ENCODE results near the gene CPLX3. TPM values are rescaled to one million over a fixed set of nuclear protein-coding genes. Genes with fewer than 3 reads are reported as not detected.

Gene CPLX3
- polyA plus RNA-seq, 4 donors, result 1.1 TPM; not detected in 3

DNA sequence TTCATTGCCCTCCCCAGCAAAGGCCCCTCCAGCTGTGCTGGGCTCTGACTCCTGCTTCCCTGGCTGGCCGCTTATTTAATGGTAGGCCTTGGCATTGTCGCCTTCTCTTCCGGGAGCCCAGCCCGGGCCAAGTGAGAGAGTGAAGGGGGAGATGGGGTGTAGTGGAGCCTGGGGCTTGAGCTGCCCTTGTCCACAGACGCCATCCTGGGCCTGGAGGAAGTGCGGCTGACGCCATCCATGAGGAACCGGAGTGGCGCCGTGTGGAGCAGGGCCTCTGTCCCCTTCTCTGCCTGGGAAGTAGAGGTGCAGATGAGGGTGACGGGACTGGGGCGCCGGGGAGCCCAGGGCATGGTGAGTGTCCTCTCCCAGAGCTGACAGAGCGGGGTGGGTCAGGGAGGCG is 10.5 kb upstream of the CPLX3 start:
- Histone ChIP-seq H3K4me1 (ENCODE audit: control insufficient read depth in 3 of 3, insufficient read depth in 2 of 3, low read depth in 1 of 3, low read length in 2 of 3) (peaks cover 0 to 10% (median 3%) of the 10 kb centered on the region in 3 donors), H3K36me3 (ENCODE audit: control insufficient read depth in 3 of 3, insufficient read depth in 2 of 3, low read depth in 1 of 3, low read length in 3 of 3) (no peaks in the 10 kb centered on the region), H3K27ac (ENCODE audit: low read depth in 1 of 3, low read length in 2 of 3) (no peak overlapping the region), H3K9me3 (ENCODE audit: control insufficient read depth in 2 of 2, insufficient read depth in 1 of 2, low read depth in 1 of 2, low read length in 1 of 2) (no peaks in the 10 kb centered on the region), H3K27me3 (ENCODE audit: control insufficient read depth in 3 of 3, insufficient read depth in 3 of 3, low read length in 3 of 3) (no peaks in the 10 kb centered on the region), H3K4me3 (ENCODE audit: low read depth in 1 of 3, low read length in 3 of 3) (no peak overlapping the region)
- 88 to 91% (median 90%) methylated on average over 13 to 15 of the region's 15 CpGs for WGBS, 3 donors
- DNase-seq, result no peak
- no peak for FAIRE-seq

DNA sequence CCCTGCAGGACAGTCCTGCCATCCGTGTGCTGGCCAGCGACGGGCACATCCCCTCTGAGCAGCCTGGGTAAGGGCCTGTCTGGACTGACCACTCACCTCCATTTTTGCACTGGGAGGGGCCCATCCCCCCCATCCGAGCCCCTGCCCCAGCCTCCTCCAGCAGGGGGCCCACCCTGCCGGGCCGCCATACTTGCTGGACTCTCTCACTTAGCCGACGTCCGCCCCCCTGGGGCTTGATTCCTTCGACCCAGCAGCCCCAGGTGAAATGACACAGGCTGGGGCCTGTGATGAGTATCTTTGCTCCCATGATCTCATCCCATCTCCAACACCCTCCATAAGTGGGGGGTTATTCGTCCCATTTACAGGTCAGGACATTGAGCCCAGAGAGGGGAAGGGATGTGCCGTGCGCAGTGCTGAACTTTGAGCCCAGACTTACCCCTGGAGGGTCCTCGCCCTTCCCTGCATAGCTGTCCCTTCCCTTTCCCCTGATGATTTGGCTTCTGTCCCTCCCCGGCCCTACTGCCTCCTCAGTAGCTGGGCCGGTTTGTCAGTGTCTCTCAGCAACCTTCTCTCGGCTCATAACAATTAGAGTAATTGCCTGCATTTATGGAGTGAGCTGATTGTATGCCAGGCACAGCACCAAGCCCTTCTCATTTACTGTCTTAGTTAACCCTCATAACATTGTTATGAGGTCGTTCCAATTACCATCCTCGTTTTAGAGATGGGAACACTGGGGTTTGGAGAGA is 9.6 kb upstream of the CPLX3 start:
- no peaks in the 10 kb centered on the region for H3K27me3 ChIP-seq (ENCODE audit: control insufficient read depth in 3 of 3, insufficient read depth in 3 of 3, low read length in 3 of 3)
- H3K4me1 ChIP-seq (ENCODE audit: control insufficient read depth in 3 of 3, insufficient read depth in 2 of 3, low read depth in 1 of 3, low read length in 2 of 3), result peaks cover 0 to 10% (median 3%) of the 10 kb centered on the region in 3 donors
- peak overlapping the region in 2 of 3 donors; percentile 25 to 50 for H3K27ac ChIP-seq (ENCODE audit: low read depth in 1 of 3, low read length in 2 of 3)
- WGBS, 3 donors, result 39 to 52% (median 52%) methylated on average over 19 of the region's 19 CpGs
- DNase-seq (no peak), FAIRE-seq (no peak)
- no peaks in the 10 kb centered on the region for H3K36me3 ChIP-seq (ENCODE audit: control insufficient read depth in 3 of 3, insufficient read depth in 2 of 3, low read depth in 1 of 3, low read length in 3 of 3)
- H3K4me3 ChIP-seq (ENCODE audit: low read depth in 1 of 3, low read length in 3 of 3), result no peak overlapping the region
- H3K9me3 ChIP-seq (ENCODE audit: control insufficient read depth in 2 of 2, insufficient read depth in 1 of 2, low read depth in 1 of 2, low read length in 1 of 2), result no peaks in the 10 kb centered on the region

DNA sequence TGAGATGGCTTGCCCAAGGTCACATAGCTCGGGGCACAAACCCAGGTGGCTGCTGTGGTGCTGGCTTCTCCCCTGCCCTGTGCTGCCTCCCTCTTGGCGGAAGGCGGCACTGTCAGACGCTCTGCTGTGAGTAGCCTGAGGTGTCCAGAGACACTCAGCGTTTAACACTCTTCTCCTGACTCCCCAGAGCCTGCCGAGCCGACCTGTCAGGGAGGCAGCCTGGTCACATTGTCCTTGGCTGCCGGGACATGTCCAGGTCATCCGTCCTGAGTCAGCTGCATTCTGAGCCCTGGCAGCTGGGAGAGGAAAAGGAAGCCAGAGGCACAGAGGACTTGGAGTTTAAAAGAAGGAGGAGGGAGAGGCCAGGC is 9.1 kb upstream of the CPLX3 start:
- H3K4me1 ChIP-seq (ENCODE audit: control insufficient read depth in 3 of 3, insufficient read depth in 2 of 3, low read depth in 1 of 3, low read length in 2 of 3), result peaks cover 0 to 10% (median 3%) of the 10 kb centered on the region in 3 donors
- FAIRE-seq (no peak), DNase-seq (peak; percentile 56 to 70)
- peak overlapping the region in 2 of 3 donors; percentile 25 to 50 for H3K27ac ChIP-seq (ENCODE audit: low read depth in 1 of 3, low read length in 2 of 3)
- no peaks in the 10 kb centered on the region for H3K27me3 ChIP-seq (ENCODE audit: control insufficient read depth in 3 of 3, insufficient read depth in 3 of 3, low read length in 3 of 3)
- no peak overlapping the region for H3K4me3 ChIP-seq (ENCODE audit: low read depth in 1 of 3, low read length in 3 of 3)
- WGBS, 3 donors, result 8 to 33% (median 19%) methylated on average over 9 of the region's 9 CpGs
- H3K36me3 ChIP-seq (ENCODE audit: control insufficient read depth in 3 of 3, insufficient read depth in 2 of 3, low read depth in 1 of 3, low read length in 3 of 3), result no peaks in the 10 kb centered on the region
- no peaks in the 10 kb centered on the region for H3K9me3 ChIP-seq (ENCODE audit: control insufficient read depth in 2 of 2, insufficient read depth in 1 of 2, low read depth in 1 of 2, low read length in 1 of 2)

- DNase-seq (no peak), FAIRE-seq (no peak)
- Histone ChIP-seq H3K4me1 (ENCODE audit: control insufficient read depth in 3 of 3, insufficient read depth in 2 of 3, low read depth in 1 of 3, low read length in 2 of 3) (peaks cover 0 to 10% (median 3%) of the 10 kb centered on the region in 3 donors), H3K27me3 (ENCODE audit: control insufficient read depth in 3 of 3, insufficient read depth in 3 of 3, low read length in 3 of 3) (peaks cover 0 to 14% (median 0%) of the 10 kb centered on the region in 3 donors), H3K4me3 (ENCODE audit: low read depth in 1 of 3, low read length in 3 of 3) (no peak overlapping the region), H3K27ac (ENCODE audit: low read depth in 1 of 3, low read length in 2 of 3) (no peak overlapping the region), H3K36me3 (ENCODE audit: control insufficient read depth in 3 of 3, insufficient read depth in 2 of 3, low read depth in 1 of 3, low read length in 3 of 3) (no peaks in the 10 kb centered on the region), H3K9me3 (ENCODE audit: control insufficient read depth in 2 of 2, insufficient read depth in 1 of 2, low read depth in 1 of 2, low read length in 1 of 2) (no peaks in the 10 kb centered on the region)
- WGBS, 3 donors, result 91 to 94% (median 93%) methylated on average over 5 of the region's 5 CpGs
These were observed 6.4 kb upstream of the CPLX3 start for GRCh38 chr15:74820056-74820455.

GRCh38 chr15:74821091-74821789 is 5.2 kb upstream of the CPLX3 start:
- H3K27ac ChIP-seq (ENCODE audit: low read depth in 1 of 3, low read length in 2 of 3), result no peak overlapping the region
- no peak for DNase-seq

DNA sequence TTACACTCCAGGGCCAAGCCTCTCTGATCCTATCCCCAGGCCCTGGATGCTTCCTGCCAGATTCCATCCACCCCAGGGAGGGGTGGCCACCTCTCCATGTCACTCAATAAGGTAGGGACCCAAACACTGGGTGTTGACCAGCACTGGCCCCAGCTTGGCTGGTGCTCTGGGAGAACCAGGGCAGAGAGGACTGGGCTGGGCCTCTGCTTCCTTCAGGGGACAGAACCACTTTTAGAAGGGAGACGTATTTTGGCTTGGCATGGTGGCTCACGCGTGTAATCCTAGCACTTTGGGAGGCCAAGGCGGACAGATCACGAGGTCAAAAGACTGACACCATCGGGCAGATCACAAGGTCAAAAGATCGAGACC is 4.7 kb upstream of the CPLX3 start:
- H3K4me1 ChIP-seq (ENCODE audit: control insufficient read depth in 3 of 3, insufficient read depth in 2 of 3, low read depth in 1 of 3, low read length in 2 of 3), result peaks cover 0 to 14% (median 3%) of the 10 kb centered on the region in 3 donors
- FAIRE-seq (no peak), DNase-seq (no peak)
- no peaks in the 10 kb centered on the region for H3K9me3 ChIP-seq (ENCODE audit: control insufficient read depth in 2 of 2, insufficient read depth in 1 of 2, low read depth in 1 of 2, low read length in 1 of 2)
- H3K36me3 ChIP-seq (ENCODE audit: control insufficient read depth in 3 of 3, insufficient read depth in 2 of 3, low read depth in 1 of 3, low read length in 3 of 3), result no peaks in the 10 kb centered on the region
- H3K27ac ChIP-seq (ENCODE audit: low read depth in 1 of 3, low read length in 2 of 3), result no peak overlapping the region
- 78 to 87% (median 86%) methylated on average over 7 of the region's 7 CpGs for WGBS, 3 donors
- H3K4me3 ChIP-seq (ENCODE audit: low read depth in 1 of 3, low read length in 3 of 3), result no peak overlapping the region
- H3K27me3 ChIP-seq (ENCODE audit: control insufficient read depth in 3 of 3, insufficient read depth in 3 of 3, low read length in 3 of 3), result peaks cover 0 to 28% (median 0%) of the 10 kb centered on the region in 3 donors

More at GRCh38 chr15:74821091-74821789, 5.2 kb upstream of the CPLX3 start:
- Histone ChIP-seq H3K4me1 (ENCODE audit: control insufficient read depth in 3 of 3, insufficient read depth in 2 of 3, low read depth in 1 of 3, low read length in 2 of 3) (peaks cover 0 to 13% (median 3%) of the 10 kb centered on the region in 3 donors), H3K36me3 (ENCODE audit: control insufficient read depth in 3 of 3, insufficient read depth in 2 of 3, low read depth in 1 of 3, low read length in 3 of 3) (no peaks in the 10 kb centered on the region), H3K27me3 (ENCODE audit: control insufficient read depth in 3 of 3, insufficient read depth in 3 of 3, low read length in 3 of 3) (peaks cover 0 to 24% (median 0%) of the 10 kb centered on the region in 3 donors), H3K4me3 (ENCODE audit: low read depth in 1 of 3, low read length in 3 of 3) (no peak overlapping the region), H3K9me3 (ENCODE audit: control insufficient read depth in 2 of 2, insufficient read depth in 1 of 2, low read depth in 1 of 2, low read length in 1 of 2) (no peaks in the 10 kb centered on the region)
- 58 to 75% (median 65%) methylated on average over 11 of the region's 11 CpGs for WGBS, 3 donors
- FAIRE-seq, result no peak

DNA sequence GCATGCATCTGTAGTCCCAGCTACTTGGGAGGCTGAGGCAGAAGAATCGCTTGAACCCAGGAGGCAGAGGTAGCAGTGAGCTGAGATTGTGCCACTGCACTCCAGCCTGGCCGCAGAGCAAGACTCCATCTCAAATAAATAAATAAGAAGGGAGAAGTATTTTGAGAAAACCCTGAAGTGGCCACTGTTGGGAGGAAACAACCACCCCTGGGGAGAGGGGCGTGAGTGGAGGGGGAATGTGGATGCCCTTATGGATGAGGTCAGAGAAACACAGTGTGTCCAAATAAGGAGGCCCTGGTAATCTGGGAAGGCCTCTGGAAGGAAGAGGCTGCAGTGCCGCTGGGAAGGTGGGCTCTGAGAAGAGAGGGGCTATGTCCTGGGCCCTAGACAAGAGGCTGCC is 4.2 kb upstream of the CPLX3 start:
- DNase-seq, result no peak
- Histone ChIP-seq H3K27ac (ENCODE audit: low read depth in 1 of 3, low read length in 2 of 3) (no peak overlapping the region), H3K36me3 (ENCODE audit: control insufficient read depth in 3 of 3, insufficient read depth in 2 of 3, low read depth in 1 of 3, low read length in 3 of 3) (no peaks in the 10 kb centered on the region), H3K4me3 (ENCODE audit: low read depth in 1 of 3, low read length in 3 of 3) (no peak overlapping the region), H3K9me3 (ENCODE audit: control insufficient read depth in 2 of 2, insufficient read depth in 1 of 2, low read depth in 1 of 2, low read length in 1 of 2) (no peaks in the 10 kb centered on the region), H3K4me1 (ENCODE audit: control insufficient read depth in 3 of 3, insufficient read depth in 2 of 3, low read depth in 1 of 3, low read length in 2 of 3) (peaks cover 0 to 14% (median 3%) of the 10 kb centered on the region in 3 donors), H3K27me3 (ENCODE audit: control insufficient read depth in 3 of 3, insufficient read depth in 3 of 3, low read length in 3 of 3) (peaks cover 0 to 33% (median 0%) of the 10 kb centered on the region in 3 donors)
- FAIRE-seq, result no peak
- 87 to 92% (median 91%) methylated on average over 4 of the region's 4 CpGs for WGBS, 3 donors

- FAIRE-seq (no peak), DNase-seq (no peak)
- Histone ChIP-seq H3K27me3 (ENCODE audit: control insufficient read depth in 3 of 3, insufficient read depth in 3 of 3, low read length in 3 of 3) (peaks cover 0 to 44% (median 6%) of the 10 kb centered on the region in 3 donors), H3K4me1 (ENCODE audit: control insufficient read depth in 3 of 3, insufficient read depth in 2 of 3, low read depth in 1 of 3, low read length in 2 of 3) (peaks cover 0 to 11% (median under 1%) of the 10 kb centered on the region in 3 donors), H3K36me3 (ENCODE audit: control insufficient read depth in 3 of 3, insufficient read depth in 2 of 3, low read depth in 1 of 3, low read length in 3 of 3) (no peaks in the 10 kb centered on the region), H3K9me3 (ENCODE audit: control insufficient read depth in 2 of 2, insufficient read depth in 1 of 2, low read depth in 1 of 2, low read length in 1 of 2) (no peaks in the 10 kb centered on the region), H3K4me3 (ENCODE audit: low read depth in 1 of 3, low read length in 3 of 3) (no peak overlapping the region), H3K27ac (ENCODE audit: low read depth in 1 of 3, low read length in 2 of 3) (no peak overlapping the region)
- WGBS, 3 donors, result 62 to 77% (median 75%) methylated on average over 6 of the region's 6 CpGs
These were observed 3.1 kb upstream of the CPLX3 start for GRCh38 chr15:74823324-74823723.

All from small intestine (tissue), 7 donors.